GM12875 (cell line): Measurements from ENCODE around the gene EXOC1L.

ENCODE experiments used
- H3K4me3 ChIP-seq: one replicate; pipeline ENCODE4 v1.5.1; 2011; ENCODE audit warnings: low read depth, low read length, control low read depth
- CTCF ChIP-seq: IDR thresholded peaks from 2 replicates; pipeline ENCODE4 v1.5.1; 2011; ENCODE audit warnings: low read depth, mild to moderate bottlenecking, control low read depth, inconsistent platforms, low read length, moderate library complexity, borderline replicate concordance; ENCODE audit not compliant: insufficient read depth

The EXOC1L gene

GRCh38 chr4:55851885-55852284, 32.3 kb downstream of the EXOC1L start:
- no peak for TF ChIP-seq CTCF
- H3K4me3 ChIP-seq, result no peak overlapping the region

- TF ChIP-seq CTCF, result no peak
- H3K4me3 ChIP-seq, result peak within 1 kb of the TSS; percentile 99
These were observed 34.0 kb downstream of the EXOC1L start, which contains the start of gene EXOC1 for GRCh38 chr4:55853484-55854046. Gene EXOC1 (plus strand): TSS chr4:55853648. CDS start chr4:55858324, 4,676 bp downstream.

GRCh38 chr4:55854129-55854528, 34.5 kb downstream of the EXOC1L start:
- peak overlapping the region; percentile 99 for H3K4me3 ChIP-seq
- no peak for TF ChIP-seq CTCF

GRCh38 chr4:55857586-55857985, 38.0 kb downstream of the EXOC1L start:
- TF ChIP-seq CTCF, result no peak
- no peak overlapping the region for H3K4me3 ChIP-seq

- no peak for TF ChIP-seq CTCF
- H3K4me3 ChIP-seq, result no peak overlapping the region
These were observed 40.1 kb downstream of the EXOC1L start for GRCh38 chr4:55859711-55860110.

- no peak overlapping the region for H3K4me3 ChIP-seq
- TF ChIP-seq CTCF, result no peak
These were observed 45.1 kb downstream of the EXOC1L start for GRCh38 chr4:55864577-55865223.

GRCh38 chr4:55865228-55865806, 45.7 kb downstream of the EXOC1L start:
- no peak for TF ChIP-seq CTCF
- H3K4me3 ChIP-seq, result no peak overlapping the region
